HG02678 (cell line): ENCODE data around the gene HSPA12A.
A peak's percentile ranks its signal among the peaks of the same experiment; 100 is the strongest.

ENCODE experiments used
- ATAC-seq: cut with Tn5 transposase; IDR thresholded peaks from one replicate; pipeline ENCODE4 v1.9.1; 2021; ENCODE audit warnings: mild to moderate bottlenecking, moderate library complexity; ENCODE audit not compliant: unreplicated experiment

The HSPA12A gene

DNA sequence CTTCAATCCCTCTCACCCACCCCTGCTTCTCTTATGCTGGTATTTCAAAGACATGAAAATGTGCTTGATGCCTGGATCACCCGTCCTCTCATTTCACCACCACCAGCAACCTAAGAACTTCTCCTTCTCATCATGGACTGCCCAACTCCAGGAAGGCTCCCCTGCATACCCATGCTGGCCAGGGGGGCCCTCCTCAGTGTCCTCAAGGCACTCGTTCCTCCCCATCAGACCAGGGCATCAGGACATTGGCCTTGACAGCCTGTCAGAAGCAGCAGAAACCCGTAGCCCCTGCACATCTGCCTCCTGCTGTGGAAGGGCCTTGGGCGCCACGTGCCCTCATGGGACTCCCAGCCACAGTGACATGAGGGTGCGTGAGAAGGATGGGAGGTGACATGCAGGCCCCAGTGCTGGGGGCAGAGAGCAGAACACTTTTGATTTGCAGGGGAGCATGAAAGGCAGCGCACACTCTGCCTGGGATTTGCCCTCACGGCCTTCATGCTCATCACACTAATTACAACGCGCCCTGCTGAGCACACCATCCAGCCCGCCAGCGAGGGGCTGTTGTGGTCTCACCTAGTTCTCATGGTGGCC, 1.9 kb upstream of the HSPA12A start:
- no peak for ATAC-seq

DNA sequence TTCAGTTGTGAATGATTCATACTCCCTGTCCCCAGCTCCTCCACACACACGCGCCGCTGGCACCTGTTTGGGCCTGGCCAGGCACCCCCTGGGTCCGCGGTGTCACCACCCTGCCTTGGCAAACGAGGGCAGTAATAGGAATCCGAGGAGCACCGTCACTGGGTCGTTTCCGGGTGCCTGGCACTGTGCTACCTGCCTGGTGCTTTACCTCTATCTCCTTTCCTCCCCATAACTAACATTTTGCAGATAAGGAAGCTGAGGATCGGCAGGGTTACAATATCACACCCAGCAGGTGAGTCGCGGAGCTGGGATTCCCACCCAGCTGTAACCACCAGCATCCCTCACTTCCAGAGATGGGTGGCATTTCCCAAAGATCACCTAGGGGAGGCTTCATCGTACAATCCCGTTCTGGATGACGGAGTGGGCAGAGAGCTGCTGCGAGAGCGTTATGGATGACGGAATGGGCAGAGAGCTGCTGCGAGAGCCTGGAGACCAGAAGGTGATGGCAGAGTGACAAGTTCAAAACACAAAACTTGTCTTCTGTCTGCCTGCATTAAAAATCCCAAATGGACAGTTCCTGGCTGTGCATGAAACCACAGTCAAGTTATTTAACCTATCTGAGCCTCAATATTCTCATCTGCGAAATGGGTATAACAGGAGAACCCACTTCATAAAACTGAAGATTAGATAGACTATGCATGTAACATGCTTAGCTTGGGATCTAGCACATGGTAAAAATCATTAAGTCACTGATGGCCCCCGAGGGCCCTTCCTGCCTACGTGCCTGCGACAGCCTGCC, 1.1 kb upstream of the HSPA12A start:
- ATAC-seq: no peak

GRCh38 chr10:116741391-116742351, 695 bp downstream of the HSPA12A start:
- peak; percentile 19 for ATAC-seq

DNA sequence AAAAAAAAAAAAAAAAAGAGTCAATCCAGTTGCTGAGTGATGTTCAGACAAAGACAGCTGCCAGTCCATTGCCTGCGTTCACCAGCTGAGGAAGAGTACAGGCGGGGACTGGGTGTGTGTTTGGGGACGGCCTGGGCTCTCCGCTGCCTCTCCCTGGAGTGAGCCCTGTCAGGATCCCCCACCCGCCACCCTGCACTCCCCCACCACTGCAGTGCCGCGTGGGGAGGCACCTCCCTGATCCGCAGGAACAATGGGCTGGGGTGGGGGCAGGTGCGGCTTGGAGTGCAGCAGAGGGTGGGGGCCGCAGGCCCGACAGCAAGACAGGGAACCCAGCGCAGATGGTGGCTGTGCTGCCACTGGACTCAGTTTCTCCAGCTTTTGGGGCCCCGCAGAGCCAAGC, 1.4 kb downstream of the HSPA12A start:
- ATAC-seq: no peak

DNA sequence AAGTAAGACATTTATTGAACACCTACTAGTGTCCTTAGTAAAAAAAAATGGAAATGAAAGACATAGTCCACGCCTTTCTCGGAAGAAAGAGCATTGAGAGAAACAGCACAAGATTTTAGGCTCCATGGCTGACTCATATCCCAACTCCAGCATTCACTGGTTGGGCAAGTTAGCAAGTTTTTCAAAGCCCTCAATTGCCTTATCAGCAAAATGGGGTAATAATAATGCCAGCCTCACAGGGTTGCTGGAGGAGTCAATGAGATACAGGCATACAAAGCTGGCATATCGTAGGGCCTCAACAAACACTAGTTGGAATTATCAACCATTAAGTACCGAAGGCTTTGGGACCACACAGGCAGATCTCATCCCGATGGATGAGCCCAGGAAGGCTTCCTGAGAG, 4.0 kb downstream of the HSPA12A start:
- ATAC-seq: no peak

DNA sequence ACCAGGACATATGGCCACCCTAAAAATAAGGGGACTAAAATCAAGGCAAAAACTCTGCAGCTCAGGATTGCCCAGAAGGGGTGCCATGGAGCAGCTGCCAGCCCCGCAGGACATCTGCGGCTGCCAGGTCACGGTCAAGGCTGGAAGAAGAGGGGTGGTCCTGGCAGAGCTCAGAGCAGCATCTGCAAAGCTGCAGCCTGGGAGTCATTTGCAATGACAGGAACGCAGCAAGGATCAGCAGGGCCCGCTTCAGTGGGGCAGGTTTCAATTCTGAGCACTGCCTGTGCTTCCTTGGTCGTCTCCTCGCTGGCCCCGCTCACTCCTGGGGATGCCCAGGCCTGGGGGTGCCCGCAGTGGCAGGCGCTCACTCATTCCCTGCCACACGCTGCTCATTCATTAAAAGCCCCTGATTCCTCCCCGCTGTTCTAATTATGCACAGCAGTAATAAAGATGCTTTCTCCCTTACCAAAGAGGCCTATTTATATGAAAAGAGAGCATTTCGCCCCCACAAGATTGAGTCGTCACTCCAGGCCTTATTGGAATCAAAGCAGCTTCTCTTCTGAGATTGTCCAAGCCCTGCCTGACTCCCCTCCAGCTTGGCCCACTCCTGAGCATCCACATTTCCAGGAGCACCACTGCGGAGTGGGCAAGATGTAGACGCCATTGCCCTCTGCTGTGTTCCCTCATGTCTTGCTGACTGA, 4.6 kb downstream of the HSPA12A start:
- no peak for ATAC-seq

- no peak for ATAC-seq
Measured at GRCh38 chr10:116733566-116733965, 8.8 kb downstream of the HSPA12A start.

DNA sequence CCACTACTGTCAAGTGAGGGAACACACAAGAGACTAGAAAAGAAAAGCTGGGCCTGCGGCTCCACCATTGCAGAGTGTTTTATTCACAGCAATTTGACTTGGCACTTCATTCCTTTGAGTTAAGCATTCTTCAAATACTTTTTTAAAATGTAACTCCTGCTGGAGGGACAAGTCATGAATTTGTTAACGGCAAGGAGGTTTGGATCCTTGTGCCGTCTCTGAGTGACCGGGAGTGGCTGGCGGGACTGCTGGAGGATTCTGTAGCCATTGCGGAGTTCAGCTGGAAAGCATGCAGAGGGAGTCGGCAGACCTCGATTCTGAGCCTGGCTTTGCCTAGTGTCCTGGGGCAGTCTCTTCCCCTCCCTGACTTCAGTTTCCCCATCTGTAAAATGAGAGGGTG, 9.8 kb downstream of the HSPA12A start:
- ATAC-seq: no peak

- no peak for ATAC-seq
Measured at GRCh38 chr10:116730464-116731260, 11.7 kb downstream of the HSPA12A start.

GRCh38 chr10:116729243-116729642, 13.1 kb downstream of the HSPA12A start:
- ATAC-seq: no peak

GRCh38 chr10:116728526-116729096, 13.8 kb downstream of the HSPA12A start:
- ATAC-seq: no peak

- ATAC-seq: no peak
Measured at GRCh38 chr10:116723428-116724281, 18.7 kb downstream of the HSPA12A start.

GRCh38 chr10:116722736-116723427, 19.5 kb downstream of the HSPA12A start:
- no peak for ATAC-seq

DNA sequence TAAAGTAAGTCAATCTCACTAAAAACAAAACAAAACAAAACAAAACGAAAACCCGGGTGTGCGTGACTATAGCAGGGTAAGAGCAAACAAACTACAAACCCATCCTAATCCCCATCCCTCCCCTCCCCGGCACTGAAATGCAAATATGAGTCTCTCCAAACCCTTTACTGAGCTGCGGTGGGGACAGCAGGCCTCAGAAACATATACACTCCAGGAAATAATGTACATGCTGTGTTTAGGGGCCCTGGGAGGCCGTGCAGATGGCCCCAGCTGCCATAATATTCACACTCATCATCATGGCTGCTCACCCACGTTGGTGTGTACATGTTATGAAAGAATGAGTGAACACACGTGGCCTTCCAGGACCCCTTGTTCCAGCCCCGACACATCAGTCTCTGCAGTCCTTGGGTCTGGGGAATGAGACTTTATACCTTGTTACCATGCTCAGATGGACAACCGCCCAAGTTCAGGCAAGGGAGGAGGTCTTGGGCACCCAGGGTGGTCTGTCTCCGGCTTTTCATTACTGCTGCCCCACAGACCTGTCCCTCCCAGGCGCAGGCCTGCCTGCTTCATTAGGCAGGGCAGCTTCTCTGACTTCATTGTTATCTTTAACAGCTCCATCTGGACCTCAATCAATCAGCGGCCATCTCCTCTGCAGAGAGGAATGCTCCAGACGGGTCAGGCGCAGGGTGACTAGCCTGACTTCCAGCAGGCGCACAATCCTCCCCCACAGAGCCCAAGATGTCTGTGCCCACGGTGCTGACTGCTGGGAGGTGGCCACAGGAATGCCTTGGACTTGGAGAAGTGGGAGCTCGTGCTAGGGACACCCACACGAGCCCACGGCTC, 20.6 kb downstream of the HSPA12A start:
- ATAC-seq: no peak

DNA sequence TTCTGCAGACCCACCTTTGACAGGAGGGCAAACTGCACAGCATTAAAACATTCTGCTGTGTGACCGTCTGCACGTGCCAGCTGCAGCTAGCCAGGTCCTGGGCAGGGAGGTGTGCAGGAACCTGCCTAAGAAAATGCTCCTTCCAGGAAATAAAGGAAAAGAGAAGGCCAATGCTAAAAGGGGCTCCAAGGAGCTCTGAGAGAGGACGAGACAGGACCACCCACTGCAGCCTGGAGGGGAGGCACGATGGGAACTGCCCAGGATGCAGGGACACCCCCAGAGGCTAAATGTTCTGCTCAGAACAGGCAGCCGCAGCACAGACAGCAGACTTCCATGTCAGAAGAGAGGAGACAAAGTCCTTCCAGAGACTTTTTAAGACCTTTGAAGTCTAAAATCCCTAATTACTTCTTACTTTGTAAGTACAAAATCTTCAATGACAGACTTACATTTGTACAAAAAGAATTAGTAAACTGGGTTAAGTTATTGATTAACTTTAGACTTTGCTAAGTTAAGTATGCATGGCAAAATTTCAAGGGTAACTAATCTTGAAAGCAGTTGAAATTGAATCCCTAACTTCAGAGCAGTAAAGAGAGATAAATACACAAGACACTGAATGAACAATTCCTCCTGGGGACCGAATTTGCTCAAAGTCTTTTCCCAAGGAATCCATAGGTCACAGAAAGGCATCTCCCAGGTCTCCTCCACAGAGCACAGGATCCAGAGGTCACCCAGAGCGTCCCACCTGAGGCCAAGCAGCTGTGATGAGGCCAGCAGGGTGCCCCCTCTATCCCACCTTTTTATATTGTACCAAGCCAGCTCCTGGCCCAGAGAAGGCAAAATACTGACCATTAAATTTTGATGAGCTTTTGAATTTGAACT, 21.5 kb downstream of the HSPA12A start:
- no peak for ATAC-seq

- no peak for ATAC-seq
Measured at GRCh38 chr10:116720241-116720643, 22.1 kb downstream of the HSPA12A start.
